HEK293 (cell line): Measurements from ENCODE around the gene SLC6A9.

Source experiments
- CTCF ChIA-PET: fragments of 350-600 bp; formaldehyde crosslinking; extraction: SDS; loops from one replicate; lab custom pipeline; 2021; ENCODE audit warnings: antibody characterized with exemption; lab: Yijun Ruan, JAX
- POLR2A ChIA-PET: fragments of 300-600 bp; formaldehyde crosslinking; extraction: SDS; loops from one replicate; lab custom pipeline; 2020; ENCODE audit warnings: antibody characterized with exemption, inconsistent platforms; lab: Yijun Ruan, JAX
- H3K27ac ChIP-seq: fragments of 200-500 bp; sonication (Bioruptor generic); 2 replicates; pipeline ENCODE4 v1.5.1; 2014; ENCODE audit warnings: low read depth, low read length, control low read depth, inconsistent platforms; ENCODE audit errors: extremely low read depth
- H3K36me3 ChIP-seq, 2 experiments: fragments of 200-500 bp in 1 of 2; sonication (Bioruptor generic) in 1 of 2; 1 replicate in 1 of 2; 2 replicates in 1 of 2; pipeline ENCODE4 v1.5.1; 2014 to 2017; ENCODE audit warnings: inconsistent platforms in 2 of 2, low read length in 2 of 2; ENCODE audit not compliant: control insufficient read depth in 2 of 2, insufficient read depth in 1 of 2
- H3K4me1 ChIP-seq: fragments of 200-500 bp; sonication (Bioruptor generic); 2 replicates; pipeline ENCODE4 v1.5.1; 2014; ENCODE audit warnings: mild to moderate bottlenecking, low read length, inconsistent platforms; ENCODE audit not compliant: control insufficient read depth, insufficient read depth
- H3K4me3 ChIP-seq: 2 replicates; pipeline ENCODE4 v1.5.1; 2011; ENCODE audit warnings: low read depth, mild to moderate bottlenecking, control low read depth, low read length, moderate library complexity
- H3K9me3 ChIP-seq: fragments of 200-500 bp; sonication (Bioruptor generic); 2 replicates; pipeline ENCODE4 v1.5.1; 2014; ENCODE audit warnings: low read depth, low read length, inconsistent platforms; ENCODE audit not compliant: control insufficient read depth, insufficient read depth
- AEBP2 ChIP-seq: fragments of 450-650 bp; formaldehyde crosslinking; IDR thresholded peaks from 2 replicates; pipeline ENCODE4 v1.5.1; 2016; ENCODE audit warnings: missing biosample characterization, missing genetic modification characterization, borderline replicate concordance
- GLIS2 ChIP-seq: fragments of 450-650 bp; formaldehyde crosslinking; IDR thresholded peaks from 2 replicates; pipeline ENCODE4 v1.5.1; 2016; ENCODE audit warnings: missing biosample characterization, missing genetic modification characterization
- PATZ1 ChIP-seq: fragments of 450-650 bp; formaldehyde crosslinking; IDR thresholded peaks from 2 replicates; pipeline ENCODE4 v1.5.1; 2016; ENCODE audit warnings: missing biosample characterization, missing genetic modification characterization
- PRDM1 ChIP-seq: fragments of 450-650 bp; formaldehyde crosslinking; IDR thresholded peaks from 2 replicates; pipeline ENCODE4; 2016; ENCODE audit warnings: missing biosample characterization, missing genetic modification characterization
- SP3 ChIP-seq: fragments of 450-650 bp; formaldehyde crosslinking; IDR thresholded peaks from 2 replicates; pipeline ENCODE4 v1.5.1; 2016; ENCODE audit warnings: missing biosample characterization, missing genetic modification characterization
- WT1 ChIP-seq: fragments of 450-650 bp; formaldehyde crosslinking; IDR thresholded peaks from 2 replicates; pipeline ENCODE4 v1.5.1; 2016; ENCODE audit warnings: missing biosample characterization, missing genetic modification characterization
- ZBTB21 ChIP-seq: fragments of 450-650 bp; formaldehyde crosslinking; IDR thresholded peaks from 2 replicates; pipeline ENCODE4 v1.5.1; 2017; ENCODE audit warnings: missing biosample characterization, missing genetic modification characterization
- ZEB2 ChIP-seq: fragments of 450-650 bp; formaldehyde crosslinking; IDR thresholded peaks from 2 replicates; pipeline ENCODE4 v1.5.1; 2016; ENCODE audit warnings: missing biosample characterization, missing genetic modification characterization
- ZFP41 ChIP-seq: fragments of 450-650 bp; formaldehyde crosslinking; IDR thresholded peaks from 2 replicates; pipeline ENCODE4 v1.5.1; 2016; ENCODE audit warnings: missing biosample characterization, missing genetic modification characterization, borderline replicate concordance
- ZNF24 ChIP-seq: fragments of 450-650 bp; formaldehyde crosslinking; IDR thresholded peaks from 2 replicates; pipeline ENCODE4 v1.5.1; 2016; ENCODE audit warnings: missing biosample characterization, missing genetic modification characterization
- ZNF335 ChIP-seq: fragments of 450-650 bp; formaldehyde crosslinking; conservative IDR thresholded peaks from 2 replicates; pipeline ENCODE4 v1.5.1; 2016; ENCODE audit warnings: missing biosample characterization, missing genetic modification characterization
- ZNF341 ChIP-seq: fragments of 450-650 bp; formaldehyde crosslinking; IDR thresholded peaks from 2 replicates; pipeline ENCODE4; 2016; ENCODE audit warnings: low read depth, missing biosample characterization, missing genetic modification characterization
- ZNF398 ChIP-seq: fragments of 450-650 bp; formaldehyde crosslinking; IDR thresholded peaks from 2 replicates; pipeline ENCODE4 v1.5.1; 2017; ENCODE audit warnings: missing biosample characterization, missing genetic modification characterization
- ZNF416 ChIP-seq: fragments of 450-650 bp; formaldehyde crosslinking; IDR thresholded peaks from 2 replicates; pipeline ENCODE4 v1.5.1; 2016; ENCODE audit warnings: missing biosample characterization, missing genetic modification characterization
- ZNF510 ChIP-seq: fragments of 450-650 bp; formaldehyde crosslinking; IDR thresholded peaks from 2 replicates; pipeline ENCODE4 v1.5.1; 2018; ENCODE audit warnings: mild to moderate bottlenecking, missing genetic modification characterization, missing biosample characterization; ENCODE audit not compliant: insufficient replicate concordance
- ZNF561 ChIP-seq: fragments of 450-650 bp; IDR thresholded peaks from 2 replicates; pipeline ENCODE4 v1.5.1; 2018; ENCODE audit warnings: missing biosample characterization, missing genetic modification characterization, borderline replicate concordance
- ZNF610 ChIP-seq: fragments of 450-650 bp; formaldehyde crosslinking; IDR thresholded peaks from 2 replicates; pipeline ENCODE4 v1.5.1; 2016; ENCODE audit warnings: missing biosample characterization, missing genetic modification characterization, borderline replicate concordance
- ZNF664 ChIP-seq: fragments of 450-650 bp; formaldehyde crosslinking; IDR thresholded peaks from 2 replicates; pipeline ENCODE4 v1.5.1; 2016; ENCODE audit warnings: missing biosample characterization, missing genetic modification characterization
- TF ChIP-seq, protein P1 (sequence below): fragments of 450-650 bp; formaldehyde crosslinking; IDR thresholded peaks from 2 replicates; pipeline ENCODE4 v1.5.1; 2016; ENCODE audit warnings: missing biosample characterization, missing genetic modification characterization
- TF ChIP-seq, protein P2 (sequence below): fragments of 450-650 bp; formaldehyde crosslinking; conservative IDR thresholded peaks from 2 replicates; pipeline ENCODE4 v1.5.1; 2016; ENCODE audit warnings: low read depth, missing biosample characterization, missing genetic modification characterization
- TF ChIP-seq, protein P3 (sequence below): fragments of 450-650 bp; formaldehyde crosslinking; IDR thresholded peaks from 2 replicates; pipeline ENCODE4 v1.5.1; 2016; ENCODE audit warnings: missing biosample characterization, missing genetic modification characterization

SLC6A9 gene

DNA sequence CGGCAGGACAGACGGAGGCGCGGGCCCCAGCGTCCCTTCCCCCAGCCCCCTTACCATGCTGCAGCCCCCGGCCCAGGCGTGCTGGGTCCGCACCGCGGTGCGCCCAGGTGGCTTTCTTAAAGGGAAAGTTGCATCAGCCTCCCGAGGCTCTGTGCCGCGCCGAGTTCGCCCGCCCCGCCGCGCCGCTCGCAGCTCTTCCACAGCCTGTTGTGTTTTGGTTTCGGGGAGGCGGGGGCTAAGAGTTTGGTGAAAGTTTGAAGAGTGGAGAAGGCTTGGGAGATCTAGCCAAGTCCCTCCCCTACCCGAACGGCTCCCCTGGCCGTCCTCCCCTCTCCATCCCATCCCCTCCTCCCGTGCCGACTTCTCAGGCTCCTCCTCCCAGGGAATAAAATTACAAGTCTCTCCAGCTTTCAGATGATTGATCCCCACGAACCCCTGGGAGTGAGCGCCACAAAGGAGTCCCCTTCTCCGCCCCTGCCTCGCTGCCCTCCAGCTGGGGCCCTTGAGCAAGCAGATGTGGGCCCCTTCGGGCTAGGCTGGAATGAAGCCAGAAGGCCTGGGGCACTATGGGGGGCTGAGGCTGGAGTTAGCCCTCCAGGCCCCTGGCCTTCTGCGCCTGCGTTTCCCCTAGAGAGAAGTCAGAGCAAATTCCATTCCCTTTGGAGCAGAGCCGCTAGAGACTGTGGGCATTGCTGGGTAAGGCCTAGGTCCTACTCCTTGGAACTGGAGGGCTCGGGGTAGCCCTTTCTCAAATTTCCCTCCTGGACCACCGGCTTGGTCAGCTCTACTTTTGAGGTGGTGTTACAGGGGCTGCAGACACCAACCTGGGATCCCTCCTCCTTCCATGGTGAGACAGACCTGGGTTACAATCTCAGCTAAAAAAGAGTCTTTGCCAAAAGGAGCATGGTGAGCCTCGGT, at the start of gene SLC6A9:
Gene SLC6A9, minus strand, starts transcription at position 211 of the 918 bp plus-strand sequence. CDS start 7,185 bp downstream, outside the sequence.
- Histone ChIP-seq H3K4me1 (peaks cover 5% of the 10 kb centered on the region; the same call in 1 of the 2 replicates), H3K4me3 (peak within 1 kb of the TSS; percentile 67), H3K9me3 (no peaks in the 10 kb centered on the region), H3K36me3 (no peaks in the 10 kb centered on the region), H3K27ac (peak within 1 kb of the TSS; percentile 85)
- ChIA-PET CTCF (interaction anchor here (1.1 to 7.8 kb wide), 4 partner anchors 17 to 267 kb away, joined by 3 to 110 read pairs (median 6); no protein-coding TSS in a partner anchor), POLR2A (interaction anchor here (0.7 to 1.7 kb wide), 5 partner anchors 9 to 173 kb away, joined by 3 to 6 read pairs (median 3); partner anchors contain the start of gene ATP6V0B)
- TF ChIP-seq, protein P1, sequence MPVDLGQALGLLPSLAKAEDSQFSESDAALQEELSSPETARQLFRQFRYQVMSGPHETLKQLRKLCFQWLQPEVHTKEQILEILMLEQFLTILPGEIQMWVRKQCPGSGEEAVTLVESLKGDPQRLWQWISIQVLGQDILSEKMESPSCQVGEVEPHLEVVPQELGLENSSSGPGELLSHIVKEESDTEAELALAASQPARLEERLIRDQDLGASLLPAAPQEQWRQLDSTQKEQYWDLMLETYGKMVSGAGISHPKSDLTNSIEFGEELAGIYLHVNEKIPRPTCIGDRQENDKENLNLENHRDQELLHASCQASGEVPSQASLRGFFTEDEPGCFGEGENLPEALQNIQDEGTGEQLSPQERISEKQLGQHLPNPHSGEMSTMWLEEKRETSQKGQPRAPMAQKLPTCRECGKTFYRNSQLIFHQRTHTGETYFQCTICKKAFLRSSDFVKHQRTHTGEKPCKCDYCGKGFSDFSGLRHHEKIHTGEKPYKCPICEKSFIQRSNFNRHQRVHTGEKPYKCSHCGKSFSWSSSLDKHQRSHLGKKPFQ (tag by site-specific recombination): no peak
- TF ChIP-seq SP3 (tag by site-specific recombination) (peak; percentile 62), ZNF341 (peak; percentile 85), ZNF510 (tag by site-specific recombination) (no peak), GLIS2 (tag by site-specific recombination) (peak; percentile 16; the same call in 1 of the 2 replicates), PATZ1 (tag by site-specific recombination) (peak; percentile 69), ZNF664 (tag by site-specific recombination) (no peak), PRDM1 (tag by site-specific recombination) (0 out of 2 replicates have a peak, but pooled peaks have one; percentile 29), WT1 (tag by site-specific recombination) (peak; percentile 45; the same call in 1 of the 2 replicates), ZNF335 (tag by site-specific recombination) (peak; percentile 11; the same call in 1 of the 2 replicates), ZNF416 (tag by site-specific recombination) (no peak), ZNF398 (tag by site-specific recombination) (no peak; the same call in 1 of the 2 replicates), ZNF561 (tag by site-specific recombination) (no peak), AEBP2 (tag by site-specific recombination) (no peak), ZFP41 (tag by site-specific recombination) (no peak), ZEB2 (tag by site-specific recombination) (peak; percentile 44; the same call in 1 of the 2 replicates), ZNF610 (tag by site-specific recombination) (peak; percentile 90), ZNF24 (tag by site-specific recombination) (peak; percentile 42; the same call in 1 of the 2 replicates), ZBTB21 (no peak)
- TF ChIP-seq, protein P2, sequence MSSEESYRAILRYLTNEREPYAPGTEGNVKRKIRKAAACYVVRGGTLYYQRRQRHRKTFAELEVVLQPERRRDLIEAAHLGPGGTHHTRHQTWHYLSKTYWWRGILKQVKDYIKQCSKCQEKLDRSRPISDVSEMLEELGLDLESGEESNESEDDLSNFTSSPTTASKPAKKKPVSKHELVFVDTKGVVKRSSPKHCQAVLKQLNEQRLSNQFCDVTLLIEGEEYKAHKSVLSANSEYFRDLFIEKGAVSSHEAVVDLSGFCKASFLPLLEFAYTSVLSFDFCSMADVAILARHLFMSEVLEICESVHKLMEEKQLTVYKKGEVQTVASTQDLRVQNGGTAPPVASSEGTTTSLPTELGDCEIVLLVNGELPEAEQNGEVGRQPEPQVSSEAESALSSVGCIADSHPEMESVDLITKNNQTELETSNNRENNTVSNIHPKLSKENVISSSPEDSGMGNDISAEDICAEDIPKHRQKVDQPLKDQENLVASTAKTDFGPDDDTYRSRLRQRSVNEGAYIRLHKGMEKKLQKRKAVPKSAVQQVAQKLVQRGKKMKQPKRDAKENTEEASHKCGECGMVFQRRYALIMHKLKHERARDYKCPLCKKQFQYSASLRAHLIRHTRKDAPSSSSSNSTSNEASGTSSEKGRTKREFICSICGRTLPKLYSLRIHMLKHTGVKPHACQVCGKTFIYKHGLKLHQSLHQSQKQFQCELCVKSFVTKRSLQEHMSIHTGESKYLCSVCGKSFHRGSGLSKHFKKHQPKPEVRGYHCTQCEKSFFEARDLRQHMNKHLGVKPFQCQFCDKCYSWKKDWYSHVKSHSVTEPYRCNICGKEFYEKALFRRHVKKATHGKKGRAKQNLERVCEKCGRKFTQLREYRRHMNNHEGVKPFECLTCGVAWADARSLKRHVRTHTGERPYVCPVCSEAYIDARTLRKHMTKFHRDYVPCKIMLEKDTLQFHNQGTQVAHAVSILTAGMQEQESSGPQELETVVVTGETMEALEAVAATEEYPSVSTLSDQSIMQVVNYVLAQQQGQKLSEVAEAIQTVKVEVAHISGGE (tag by site-specific recombination): no peak; the same call in 1 of the 2 replicates
- TF ChIP-seq, protein P3, sequence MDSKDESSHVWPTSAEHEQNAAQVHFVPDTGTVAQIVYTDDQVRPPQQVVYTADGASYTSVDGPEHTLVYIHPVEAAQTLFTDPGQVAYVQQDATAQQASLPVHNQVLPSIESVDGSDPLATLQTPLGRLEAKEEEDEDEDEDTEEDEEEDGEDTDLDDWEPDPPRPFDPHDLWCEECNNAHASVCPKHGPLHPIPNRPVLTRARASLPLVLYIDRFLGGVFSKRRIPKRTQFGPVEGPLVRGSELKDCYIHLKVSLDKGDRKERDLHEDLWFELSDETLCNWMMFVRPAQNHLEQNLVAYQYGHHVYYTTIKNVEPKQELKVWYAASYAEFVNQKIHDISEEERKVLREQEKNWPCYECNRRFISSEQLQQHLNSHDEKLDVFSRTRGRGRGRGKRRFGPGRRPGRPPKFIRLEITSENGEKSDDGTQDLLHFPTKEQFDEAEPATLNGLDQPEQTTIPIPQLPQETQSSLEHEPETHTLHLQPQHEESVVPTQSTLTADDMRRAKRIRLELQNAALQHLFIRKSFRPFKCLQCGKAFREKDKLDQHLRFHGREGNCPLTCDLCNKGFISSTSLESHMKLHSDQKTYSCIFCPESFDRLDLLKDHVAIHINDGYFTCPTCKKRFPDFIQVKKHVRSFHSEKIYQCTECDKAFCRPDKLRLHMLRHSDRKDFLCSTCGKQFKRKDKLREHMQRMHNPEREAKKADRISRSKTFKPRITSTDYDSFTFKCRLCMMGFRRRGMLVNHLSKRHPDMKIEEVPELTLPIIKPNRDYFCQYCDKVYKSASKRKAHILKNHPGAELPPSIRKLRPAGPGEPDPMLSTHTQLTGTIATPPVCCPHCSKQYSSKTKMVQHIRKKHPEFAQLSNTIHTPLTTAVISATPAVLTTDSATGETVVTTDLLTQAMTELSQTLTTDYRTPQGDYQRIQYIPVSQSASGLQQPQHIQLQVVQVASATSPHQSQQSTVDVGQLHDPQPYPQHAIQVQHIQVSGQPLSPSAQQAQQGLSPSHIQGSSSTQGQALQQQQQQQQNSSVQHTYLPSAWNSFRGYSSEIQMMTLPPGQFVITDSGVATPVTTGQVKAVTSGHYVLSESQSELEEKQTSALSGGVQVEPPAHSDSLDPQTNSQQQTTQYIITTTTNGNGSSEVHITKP (tag by site-specific recombination): peak; percentile 40; the same call in 1 of the 2 replicates
